Ishikawa (cell line): Measurements from ENCODE around the gene SUSD6.

Experiments
- CREB1 ChIP-seq: IDR thresholded peaks from 2 replicates; pipeline ENCODE4 v1.6.1; 2012; ENCODE audit warnings: low read depth
- EP300 ChIP-seq: IDR thresholded peaks from 2 replicates; pipeline ENCODE4 v1.6.1; 2012; ENCODE audit warnings: borderline replicate concordance
- RAD21 ChIP-seq: IDR thresholded peaks from 2 replicates; pipeline ENCODE4 v1.6.1; 2012; ENCODE audit warnings: low read depth
- TAF1 ChIP-seq: IDR thresholded peaks from 2 replicates; pipeline ENCODE4 v1.6.1; 2012; ENCODE audit warnings: low read depth, mild to moderate bottlenecking

DNA sequence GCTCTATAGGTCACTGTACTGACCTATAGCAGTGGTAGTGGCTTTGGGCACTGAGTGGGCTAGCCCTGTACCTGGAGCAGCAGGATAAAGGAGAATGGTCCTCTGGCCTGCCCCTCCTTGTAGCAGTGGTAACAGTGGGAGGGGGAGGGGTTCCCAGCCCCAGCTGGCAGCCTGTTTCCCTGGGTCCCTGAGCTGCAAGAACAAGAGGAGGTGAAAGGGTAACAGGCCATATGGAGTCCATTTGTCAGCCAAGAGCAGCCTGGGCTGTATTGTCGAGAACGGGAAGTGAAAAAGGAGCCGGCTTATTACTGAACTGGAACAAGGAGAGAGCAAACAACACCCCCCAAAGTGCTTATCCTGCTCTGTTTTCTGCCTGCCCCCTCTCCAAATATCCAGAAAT, 81.7 kb downstream of the SUSD6 start:
- no peak for TF ChIP-seq RAD21
- no peak for TF ChIP-seq EP300
- no peak for TF ChIP-seq TAF1
- TF ChIP-seq CREB1: no peak
